Measurements from ENCODE around the gene LIPC.

GRCh38 chr15:58471348-58471747, 39.6 kb downstream of the LIPC start:
- no peak for TF ChIP-seq CTCF (IDR thresholded peaks at IDR 0.05)
- TF ChIP-seq POLR2A (IDR thresholded peaks at IDR 0.05) = no peak
